Trophoblast cell (in vitro differentiated cells and primary cell): ENCODE data around the gene CCNK.

ENCODE experiments used
- DNase-seq, 2 donors: peaks; one replicate each; pipeline ENCODE4 v3.0.0-alpha.2; 2016
- H2AFZ ChIP-seq: 2 replicates; pipeline ENCODE4 v1.6.1; 2013; ENCODE audit warnings: low read length, moderate library complexity, mild to moderate bottlenecking; ENCODE audit not compliant: insufficient read depth, poor library complexity
- H2AK5ac ChIP-seq: 2 replicates; pipeline ENCODE4 v1.6.1; 2013; ENCODE audit warnings: mild to moderate bottlenecking, low read length
- H2BK120ac ChIP-seq: 2 replicates; pipeline ENCODE4 v1.6.1; 2013; ENCODE audit warnings: low read length, mild to moderate bottlenecking, moderate library complexity; ENCODE audit not compliant: insufficient read depth, poor library complexity
- H2BK12ac ChIP-seq: 2 replicates; pipeline ENCODE4 v1.6.1; 2013; ENCODE audit warnings: mild to moderate bottlenecking, low read length, moderate library complexity
- H2BK5ac ChIP-seq: 2 replicates; pipeline ENCODE4 v1.6.1; 2013; ENCODE audit warnings: low read length, low read depth, moderate library complexity, mild to moderate bottlenecking; ENCODE audit not compliant: poor library complexity
- H3K14ac ChIP-seq: 2 replicates; pipeline ENCODE4 v1.6.1; 2013; ENCODE audit warnings: mild to moderate bottlenecking, low read length
- H3K18ac ChIP-seq: 2 replicates; pipeline ENCODE4 v1.6.1; 2013; ENCODE audit warnings: mild to moderate bottlenecking, low read length
- H3K23ac ChIP-seq: 2 replicates; pipeline ENCODE4 v1.6.1; 2013; ENCODE audit warnings: low read length
- H3K27ac ChIP-seq: 2 replicates; pipeline ENCODE4 v1.5.1; 2013; ENCODE audit warnings: low read depth, mild to moderate bottlenecking, inconsistent platforms, low read length, moderate library complexity
- H3K27me3 ChIP-seq: 2 replicates; pipeline ENCODE4 v1.6.1; 2013; ENCODE audit warnings: inconsistent platforms, mild to moderate bottlenecking, low read length, moderate library complexity; ENCODE audit not compliant: insufficient read depth
- H3K36me3 ChIP-seq, 2 experiments: 1 replicate in 1 of 2; 2 replicates in 1 of 2; pipeline ENCODE4 v1.6.1; 2013; ENCODE audit warnings: low read length in 2 of 2, mild to moderate bottlenecking in 2 of 2, moderate library complexity in 1 of 2; ENCODE audit not compliant: insufficient read depth in 2 of 2, control insufficient read depth in 1 of 2
- H3K4ac ChIP-seq: 2 replicates; pipeline ENCODE4 v1.6.1; 2013; ENCODE audit warnings: low read depth, mild to moderate bottlenecking, low read length, moderate library complexity
- H3K4me1 ChIP-seq, 2 experiments: 1 replicate in 1 of 2; 2 replicates in 1 of 2; pipeline ENCODE4 v1.6.1; 2013; ENCODE audit warnings: low read length in 2 of 2, mild to moderate bottlenecking in 2 of 2, moderate library complexity in 1 of 2; ENCODE audit not compliant: insufficient read depth in 2 of 2, control insufficient read depth in 1 of 2
- H3K4me2 ChIP-seq: 2 replicates; pipeline ENCODE4 v1.6.1; 2013; ENCODE audit warnings: inconsistent platforms, mild to moderate bottlenecking, low read length, moderate library complexity
- H3K4me3 ChIP-seq: 2 replicates; pipeline ENCODE4 v1.5.1; 2013; ENCODE audit warnings: mild to moderate bottlenecking, low read depth, low read length, inconsistent platforms
- H3K79me1 ChIP-seq: one replicate; pipeline ENCODE4 v1.6.1; 2013; ENCODE audit warnings: low read length
- H3K79me2 ChIP-seq: 2 replicates; pipeline ENCODE4 v1.6.1; 2013; ENCODE audit warnings: low read length, mild to moderate bottlenecking; ENCODE audit not compliant: control insufficient read depth, insufficient read depth, poor library complexity
- H3K9ac ChIP-seq: 2 replicates; pipeline ENCODE4 v1.6.1; 2013; ENCODE audit warnings: mild to moderate bottlenecking, low read length
- H3K9me3 ChIP-seq: 2 replicates; pipeline ENCODE4 v1.6.1; 2013; ENCODE audit warnings: low read depth, mild to moderate bottlenecking, control low read depth, inconsistent platforms, low read length; ENCODE audit not compliant: insufficient read depth
- H4K12ac ChIP-seq: 2 replicates; pipeline ENCODE4 v1.6.1; 2013; ENCODE audit warnings: low read depth, mild to moderate bottlenecking, low read length, moderate library complexity
- H4K8ac ChIP-seq: 2 replicates; pipeline ENCODE4 v1.6.1; 2013; ENCODE audit warnings: low read depth, mild to moderate bottlenecking, low read length, moderate library complexity
- H4K91ac ChIP-seq: one replicate; pipeline ENCODE4 v1.6.1; 2013; ENCODE audit warnings: low read depth, mild to moderate bottlenecking, low read length, moderate library complexity
- WGBS: extraction: QIAGEN DNeasy Blood & Tissue Kit; methylation state at CpG from one replicate; pipeline ENCODE4 v1.1.7; 2013; ENCODE audit warnings: missing lambda C conversion rate; ENCODE audit not compliant: insufficient read length, insufficient coverage; ENCODE audit errors: extremely low coverage; 5-methylcytosine and 5-hydroxymethylcytosine counted together

The CCNK gene

DNA sequence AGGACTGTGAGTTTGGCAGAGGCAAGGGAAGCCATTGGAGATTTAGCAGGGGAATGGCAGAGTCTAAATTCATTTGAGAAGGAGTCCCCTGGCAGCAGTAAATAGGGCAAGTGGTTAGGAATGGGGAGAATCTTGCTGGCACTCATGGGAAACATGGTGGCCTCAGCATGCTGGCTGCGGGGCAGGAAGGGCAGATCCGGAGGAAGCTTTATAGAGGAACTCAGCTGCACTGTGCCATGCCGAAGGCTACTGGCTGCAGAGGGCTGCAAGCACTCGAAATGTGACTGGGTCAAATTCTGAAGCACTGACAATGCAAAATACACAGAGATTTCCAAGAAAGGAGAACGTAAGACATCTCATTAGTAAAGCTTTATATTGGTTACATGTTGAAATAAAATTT lies 23.9 kb downstream of the CCNK start:
- H3K18ac ChIP-seq: no peak overlapping the region
- peaks cover 63 to 78% of the 10 kb centered on the region in 2 experiments for H3K36me3 ChIP-seq
- no peak overlapping the region for H4K91ac ChIP-seq
- H2AK5ac ChIP-seq: no peak overlapping the region
- no peak overlapping the region for H4K8ac ChIP-seq
- no peak overlapping the region for H3K9ac ChIP-seq
- H2BK12ac ChIP-seq: no peak overlapping the region
- WGBS: no CpG with 5 or more reads among the region's 5 CpGs
- no peaks in the 10 kb centered on the region for H3K79me1 ChIP-seq
- no peak overlapping the region for H3K27ac ChIP-seq
- H4K12ac ChIP-seq: no peak overlapping the region
- H3K23ac ChIP-seq: no peak overlapping the region
- H3K14ac ChIP-seq: no peak overlapping the region
- H2BK120ac ChIP-seq: no peak overlapping the region
- H2AFZ ChIP-seq: no peak overlapping the region
- no peak overlapping the region for H3K4ac ChIP-seq
- H2BK5ac ChIP-seq: no peak overlapping the region
- no peak overlapping the region for H3K4me2 ChIP-seq
- no peaks in the 10 kb centered on the region for H3K4me1 ChIP-seq
- no peaks in the 10 kb centered on the region for H3K27me3 ChIP-seq
- H3K9me3 ChIP-seq: peaks cover 6% of the 10 kb centered on the region
- no peaks in the 10 kb centered on the region for H3K79me2 ChIP-seq
- DNase-seq: no peak
- H3K4me3 ChIP-seq: no peak overlapping the region

DNA sequence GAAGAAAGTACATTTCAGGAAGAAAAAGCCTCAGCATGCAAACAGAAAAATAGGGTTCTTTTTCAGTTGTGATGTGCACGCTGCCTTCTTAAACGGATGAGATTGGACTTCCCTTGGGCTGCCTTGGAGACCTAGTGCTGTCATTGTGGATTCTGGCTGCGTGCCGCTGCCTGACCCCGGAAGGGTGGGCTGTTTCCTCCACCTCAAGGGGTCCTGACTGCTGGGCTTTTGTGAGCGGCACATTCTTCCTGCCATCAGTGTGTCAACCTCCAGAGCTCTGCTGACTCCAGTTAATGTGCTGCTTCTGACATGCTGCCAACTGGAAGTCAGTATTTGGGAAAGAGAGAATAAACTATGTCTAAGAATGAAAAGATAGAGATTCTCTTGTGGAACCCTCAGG lies 25.1 kb downstream of the CCNK start:
- no CpG with 5 or more reads among the region's 6 CpGs for WGBS
- H3K4ac ChIP-seq: no peak overlapping the region
- no peak overlapping the region for H3K9ac ChIP-seq
- H3K27ac ChIP-seq: no peak overlapping the region
- no peaks in the 10 kb centered on the region for H3K27me3 ChIP-seq
- peaks cover 67 to 79% of the 10 kb centered on the region in 2 experiments for H3K36me3 ChIP-seq
- H3K79me2 ChIP-seq: no peaks in the 10 kb centered on the region
- H3K18ac ChIP-seq: no peak overlapping the region
- H2BK5ac ChIP-seq: no peak overlapping the region
- no peak overlapping the region for H2BK12ac ChIP-seq
- no peak overlapping the region for H2AFZ ChIP-seq
- H3K4me2 ChIP-seq: no peak overlapping the region
- H2AK5ac ChIP-seq: no peak overlapping the region
- H3K23ac ChIP-seq: no peak overlapping the region
- H2BK120ac ChIP-seq: no peak overlapping the region
- no peak overlapping the region for H4K12ac ChIP-seq
- no peak for DNase-seq
- peaks cover 6% of the 10 kb centered on the region for H3K9me3 ChIP-seq
- no peak overlapping the region for H4K8ac ChIP-seq
- no peak overlapping the region for H3K14ac ChIP-seq
- H3K79me1 ChIP-seq: no peaks in the 10 kb centered on the region
- H3K4me3 ChIP-seq: no peak overlapping the region
- H3K4me1 ChIP-seq: no peaks in the 10 kb centered on the region
- no peak overlapping the region for H4K91ac ChIP-seq

DNA sequence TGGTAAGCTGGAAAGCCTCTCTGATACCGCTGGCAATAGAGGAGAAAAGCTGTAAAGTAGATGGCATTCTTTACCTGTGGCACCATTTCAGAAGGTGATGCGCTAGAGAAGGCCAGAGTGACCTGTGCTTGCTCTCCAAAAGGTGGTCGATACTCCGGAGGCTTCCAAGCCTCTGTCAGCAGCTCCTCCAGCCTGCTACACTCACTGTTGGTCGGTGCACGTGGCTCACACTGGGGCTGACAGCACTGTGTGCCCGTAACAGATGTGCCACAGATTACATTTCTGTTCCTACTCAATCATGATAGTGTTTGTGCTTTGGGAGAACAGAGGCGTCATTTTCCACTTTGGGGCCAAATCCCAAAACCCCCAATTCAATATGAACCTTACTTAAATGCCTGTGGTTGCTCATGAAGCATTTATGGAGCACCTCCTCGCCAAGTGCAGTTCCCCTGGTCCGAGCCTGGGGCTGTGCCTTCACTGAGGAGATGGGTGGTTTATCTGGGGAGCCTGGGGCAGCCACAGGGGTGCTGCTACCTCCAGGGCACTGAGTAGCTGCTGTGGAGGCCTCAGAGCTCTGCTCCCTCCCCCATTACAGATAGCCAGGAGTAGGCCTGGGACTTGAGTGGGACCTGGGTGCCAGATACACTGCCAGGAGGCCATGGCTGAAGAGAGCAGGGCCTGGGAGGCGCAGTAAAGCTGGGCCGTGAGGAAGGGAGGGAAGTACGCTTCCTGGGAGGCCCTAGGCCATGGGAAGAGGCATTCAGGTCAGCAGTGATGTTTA lies 26.8 kb downstream of the CCNK start:
- Histone ChIP-seq H4K91ac (no peak overlapping the region), H3K9me3 (peaks cover 3% of the 10 kb centered on the region), H3K79me1 (no peaks in the 10 kb centered on the region), H4K12ac (no peak overlapping the region), H2AK5ac (no peak overlapping the region), H3K14ac (no peak overlapping the region), H2AFZ (no peak overlapping the region), H3K18ac (no peak overlapping the region), H3K9ac (no peak overlapping the region), H4K8ac (no peak overlapping the region), H3K23ac (no peak overlapping the region), H3K4me2 (no peak overlapping the region), H3K79me2 (no peaks in the 10 kb centered on the region), H3K27ac (no peak overlapping the region), H3K36me3 (peaks cover 70 to 81% of the 10 kb centered on the region in 2 experiments), H3K27me3 (no peaks in the 10 kb centered on the region), H2BK5ac (no peak overlapping the region), H2BK120ac (no peak overlapping the region), H3K4ac (no peak overlapping the region), H3K4me1 (no peaks in the 10 kb centered on the region), H3K4me3 (no peak overlapping the region), H2BK12ac (no peak overlapping the region)
- no CpG with 5 or more reads among the region's 13 CpGs for WGBS
- DNase-seq: no peak

DNA sequence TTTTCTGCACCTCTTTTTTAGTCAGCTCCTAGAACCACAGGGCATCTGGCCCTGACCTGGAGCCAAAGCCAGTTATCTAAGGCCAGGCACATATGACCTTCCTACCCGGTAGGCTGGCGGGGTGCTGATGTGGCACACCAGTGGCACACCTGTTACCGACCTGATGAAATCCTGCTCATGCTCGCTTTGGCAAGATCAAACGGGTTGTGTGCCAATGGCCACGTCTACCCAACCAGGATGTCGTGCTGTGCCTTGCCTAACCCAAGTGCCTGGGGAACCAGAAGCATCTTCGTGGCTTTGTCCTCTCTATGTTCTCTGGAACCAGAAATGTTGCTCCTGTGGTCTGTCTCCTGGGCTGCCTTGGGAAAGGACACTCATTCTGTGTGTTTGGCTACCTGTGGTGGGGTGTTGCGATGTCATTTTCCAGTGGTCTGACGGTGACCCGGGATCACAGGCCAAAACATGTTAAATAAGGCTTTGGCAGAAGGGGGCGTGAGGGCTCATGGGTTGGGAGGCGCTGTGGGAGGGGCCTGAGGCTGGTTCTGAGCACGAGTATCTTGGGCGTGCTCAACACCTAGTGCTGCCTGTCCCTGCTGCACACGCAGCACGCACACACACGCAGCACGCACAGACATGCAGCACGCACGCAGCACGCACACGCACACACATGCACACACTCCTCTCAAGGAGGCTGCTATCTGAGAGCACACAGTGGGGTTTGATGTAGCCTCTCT lies 27.9 kb downstream of the CCNK start:
- no peak overlapping the region for H2BK12ac ChIP-seq
- H2AK5ac ChIP-seq: no peak overlapping the region

More for the DNA sequence above, 27.9 kb downstream of the CCNK start:
- H3K9me3 ChIP-seq: peaks cover 2% of the 10 kb centered on the region
- peaks cover 74 to 85% of the 10 kb centered on the region in 2 experiments for H3K36me3 ChIP-seq
- H3K79me1 ChIP-seq: no peaks in the 10 kb centered on the region
- no peaks in the 10 kb centered on the region for H3K4me1 ChIP-seq
- H3K18ac ChIP-seq: no peak overlapping the region
- no peak overlapping the region for H4K8ac ChIP-seq
- no peak overlapping the region for H3K23ac ChIP-seq
- H2AFZ ChIP-seq: no peak overlapping the region
- H3K79me2 ChIP-seq: no peaks in the 10 kb centered on the region
- H3K27me3 ChIP-seq: no peaks in the 10 kb centered on the region
- no peak overlapping the region for H3K4ac ChIP-seq
- no peak overlapping the region for H3K14ac ChIP-seq
- H2BK120ac ChIP-seq: no peak overlapping the region
- no peak overlapping the region for H4K12ac ChIP-seq
- H3K4me3 ChIP-seq: no peak overlapping the region
- DNase-seq: no peak
- no peak overlapping the region for H3K9ac ChIP-seq
- H2BK5ac ChIP-seq: no peak overlapping the region
- no peak overlapping the region for H3K27ac ChIP-seq
- no peak overlapping the region for H3K4me2 ChIP-seq
- H4K91ac ChIP-seq: no peak overlapping the region
- WGBS: no CpG with 5 or more reads among the region's 23 CpGs
